ENCODE measurements around the gene EMB.

DNA sequence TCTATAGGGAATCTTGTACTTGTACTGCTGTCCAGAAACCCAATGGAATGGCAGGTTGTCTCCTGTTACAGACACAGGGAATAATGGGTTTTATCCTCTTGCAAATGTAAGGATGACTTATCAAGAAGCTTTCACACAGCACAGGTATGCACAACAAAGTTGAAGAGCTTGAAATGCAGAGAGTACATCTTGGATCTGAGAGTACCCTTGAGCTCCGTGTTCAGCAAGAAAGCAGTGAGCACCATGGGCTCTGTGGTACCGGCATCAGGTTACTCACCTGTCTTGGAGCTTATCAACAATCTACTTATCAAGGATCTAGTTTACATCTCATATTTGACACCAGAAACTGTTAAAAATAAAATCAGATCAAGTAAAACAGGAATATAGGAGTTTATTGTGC, 22.0 kb upstream of the EMB start:
- TF ChIP-seq GATA3 (IDR thresholded peaks at IDR 0.05; ENCODE audit: low read depth, low read length) (no peak), GATA2 (IDR thresholded peaks at IDR 0.05; ENCODE audit: low read depth, low read length) (no peak)

All from SH-SY5Y (cell line).